ENCODE data around the gene AMD1.
"Not testable (repeated sequence)": the region's sequence is repeated elsewhere in the genome, so short reads cannot be mapped to it uniquely, and the experiment has no call there.

Gene AMD1

GRCh38 chr6:110886555-110887167 is 12.1 kb downstream of the AMD1 start:
- peaks cover 32% of the 10 kb centered on the region for H3K36me3 ChIP-seq (ENCODE audit: insufficient read depth, insufficient read length, low read length)
- H3K27me3 ChIP-seq (ENCODE audit: insufficient read depth, insufficient read length): no peaks in the 10 kb centered on the region
- H3K9ac ChIP-seq (ENCODE audit: insufficient read length, low read depth): no peak overlapping the region
- DNase-seq (ENCODE audit: low read depth, low spot score): no peak
- H3K4me3 ChIP-seq (ENCODE audit: insufficient read length, low read depth): no peak overlapping the region
- TF ChIP-seq YY1 (IDR thresholded peaks at IDR 0.05; ENCODE audit: insufficient read depth, insufficient read length): no peak
- no peak for TF ChIP-seq ZNF274 (IDR thresholded peaks at IDR 0.05; ENCODE audit: low read depth, low read length)
- no peak for TF ChIP-seq SUZ12 (IDR thresholded peaks at IDR 0.05; ENCODE audit: extremely low read depth, insufficient read depth, insufficient read length)
- H3K9me3 ChIP-seq (ENCODE audit: insufficient read depth, low read length): no peaks in the 10 kb centered on the region
- no peaks in the 10 kb centered on the region for H3K4me1 ChIP-seq (ENCODE audit: insufficient read depth, insufficient read length)

DNA sequence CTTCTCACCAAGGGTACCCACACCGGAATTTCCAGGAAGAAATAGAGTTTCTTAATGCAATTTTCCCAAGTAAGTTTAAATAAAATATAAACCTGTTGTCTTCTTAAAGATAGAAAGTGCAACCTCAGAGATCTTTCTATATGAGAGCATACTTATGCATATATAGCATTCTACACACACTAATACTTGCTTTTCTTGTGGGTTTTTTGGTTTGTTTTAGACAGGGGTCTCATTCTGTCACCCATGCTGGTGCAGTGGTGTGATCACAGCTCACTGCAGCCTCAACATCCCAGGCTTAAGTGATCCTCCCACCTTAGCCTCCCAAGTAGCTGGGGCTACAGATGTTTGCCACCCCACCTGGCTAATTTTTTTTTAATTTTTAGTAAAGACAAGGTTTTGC is 15.7 kb downstream of the AMD1 start:
- no peak for DNase-seq (ENCODE audit: low read depth, low spot score)
- TF ChIP-seq SUZ12 (IDR thresholded peaks at IDR 0.05; ENCODE audit: extremely low read depth, insufficient read depth, insufficient read length): no peak
- TF ChIP-seq ZNF274 (IDR thresholded peaks at IDR 0.05; ENCODE audit: low read depth, low read length): no peak
- no peak for TF ChIP-seq YY1 (IDR thresholded peaks at IDR 0.05; ENCODE audit: insufficient read depth, insufficient read length)
- no peaks in the 10 kb centered on the region for H3K4me1 ChIP-seq (ENCODE audit: insufficient read depth, insufficient read length)
- H3K27me3 ChIP-seq (ENCODE audit: insufficient read depth, insufficient read length): no peaks in the 10 kb centered on the region
- H3K9me3 ChIP-seq (ENCODE audit: insufficient read depth, low read length): no peaks in the 10 kb centered on the region
- H3K36me3 ChIP-seq (ENCODE audit: insufficient read depth, insufficient read length, low read length): peaks cover 62% of the 10 kb centered on the region
- no peak overlapping the region for H3K9ac ChIP-seq (ENCODE audit: insufficient read length, low read depth)
- H3K4me3 ChIP-seq (ENCODE audit: insufficient read length, low read depth): no peak overlapping the region

- Histone ChIP-seq H3K9ac (ENCODE audit: insufficient read length, low read depth) (no peak overlapping the region), H3K36me3 (ENCODE audit: insufficient read depth, insufficient read length, low read length) (peaks cover 58% of the 10 kb centered on the region)
Measured at GRCh38 chr6:110895907-110896608, 21.5 kb downstream of the AMD1 start.

DNA sequence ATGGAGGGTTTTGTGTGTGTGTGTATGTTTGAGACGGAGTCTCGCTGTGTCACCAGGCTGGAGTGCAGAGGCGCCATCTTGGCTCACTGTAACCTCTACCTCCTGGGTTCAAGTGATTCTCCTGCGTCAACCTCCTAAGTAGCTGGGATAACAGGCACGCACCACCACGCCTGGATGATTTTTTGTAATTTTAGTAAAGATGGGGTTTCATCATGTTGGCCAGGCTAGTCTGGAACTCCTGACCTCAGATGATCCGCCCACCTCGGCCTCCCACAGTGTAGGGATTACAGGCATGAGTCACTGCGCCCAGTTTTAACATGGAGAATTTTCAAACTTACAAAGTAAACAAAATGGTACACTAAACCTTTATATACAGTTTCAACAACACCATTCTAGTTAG is 22.8 kb downstream of the AMD1 start:
- H3K27me3 ChIP-seq (ENCODE audit: insufficient read depth, insufficient read length): no peaks in the 10 kb centered on the region
- TF ChIP-seq YY1 (IDR thresholded peaks at IDR 0.05; ENCODE audit: insufficient read depth, insufficient read length) (no peak), ZNF274 (IDR thresholded peaks at IDR 0.05; ENCODE audit: low read depth, low read length) (no peak)
- no peak for DNase-seq (ENCODE audit: low read depth, low spot score)
- no peak overlapping the region for H3K4me3 ChIP-seq (ENCODE audit: insufficient read length, low read depth)
- H3K9me3 ChIP-seq (ENCODE audit: insufficient read depth, low read length): no peaks in the 10 kb centered on the region
- H3K9ac ChIP-seq (ENCODE audit: insufficient read length, low read depth): no peak overlapping the region
- H3K36me3 ChIP-seq (ENCODE audit: insufficient read depth, insufficient read length, low read length): peaks cover 44% of the 10 kb centered on the region
- no peaks in the 10 kb centered on the region for H3K4me1 ChIP-seq (ENCODE audit: insufficient read depth, insufficient read length)

More at GRCh38 chr6:110895907-110896608, 21.5 kb downstream of the AMD1 start:
- TF ChIP-seq SUZ12 (IDR thresholded peaks at IDR 0.05; ENCODE audit: extremely low read depth, insufficient read depth, insufficient read length) (no peak), YY1 (IDR thresholded peaks at IDR 0.05; ENCODE audit: insufficient read depth, insufficient read length) (no peak), ZNF274 (IDR thresholded peaks at IDR 0.05; ENCODE audit: low read depth, low read length) (no peak)
- Histone ChIP-seq H3K4me1 (ENCODE audit: insufficient read depth, insufficient read length) (no peaks in the 10 kb centered on the region), H3K4me3 (ENCODE audit: insufficient read length, low read depth) (no peak overlapping the region), H3K27me3 (ENCODE audit: insufficient read depth, insufficient read length) (no peaks in the 10 kb centered on the region), H3K9me3 (ENCODE audit: insufficient read depth, low read length) (no peaks in the 10 kb centered on the region)
- no peak for DNase-seq (ENCODE audit: low read depth, low spot score)

GRCh38 chr6:110898111-110898510 is 23.5 kb downstream of the AMD1 start:
- no peak for DNase-seq (ENCODE audit: low read depth, low spot score)
- H3K9ac ChIP-seq (ENCODE audit: insufficient read length, low read depth): no peak overlapping the region
- TF ChIP-seq SUZ12 (IDR thresholded peaks at IDR 0.05; ENCODE audit: extremely low read depth, insufficient read depth, insufficient read length) (no peak), ZNF274 (IDR thresholded peaks at IDR 0.05; ENCODE audit: low read depth, low read length) (no peak), YY1 (IDR thresholded peaks at IDR 0.05; ENCODE audit: insufficient read depth, insufficient read length) (no peak)
- H3K27me3 ChIP-seq (ENCODE audit: insufficient read depth, insufficient read length): no peaks in the 10 kb centered on the region
- no peak overlapping the region for H3K4me3 ChIP-seq (ENCODE audit: insufficient read length, low read depth)
- H3K9me3 ChIP-seq (ENCODE audit: insufficient read depth, low read length): peaks cover 5% of the 10 kb centered on the region; the same call in 1 of the 2 replicates
- peaks cover 38% of the 10 kb centered on the region for H3K36me3 ChIP-seq (ENCODE audit: insufficient read depth, insufficient read length, low read length)
- H3K4me1 ChIP-seq (ENCODE audit: insufficient read depth, insufficient read length): no peaks in the 10 kb centered on the region

DNA sequence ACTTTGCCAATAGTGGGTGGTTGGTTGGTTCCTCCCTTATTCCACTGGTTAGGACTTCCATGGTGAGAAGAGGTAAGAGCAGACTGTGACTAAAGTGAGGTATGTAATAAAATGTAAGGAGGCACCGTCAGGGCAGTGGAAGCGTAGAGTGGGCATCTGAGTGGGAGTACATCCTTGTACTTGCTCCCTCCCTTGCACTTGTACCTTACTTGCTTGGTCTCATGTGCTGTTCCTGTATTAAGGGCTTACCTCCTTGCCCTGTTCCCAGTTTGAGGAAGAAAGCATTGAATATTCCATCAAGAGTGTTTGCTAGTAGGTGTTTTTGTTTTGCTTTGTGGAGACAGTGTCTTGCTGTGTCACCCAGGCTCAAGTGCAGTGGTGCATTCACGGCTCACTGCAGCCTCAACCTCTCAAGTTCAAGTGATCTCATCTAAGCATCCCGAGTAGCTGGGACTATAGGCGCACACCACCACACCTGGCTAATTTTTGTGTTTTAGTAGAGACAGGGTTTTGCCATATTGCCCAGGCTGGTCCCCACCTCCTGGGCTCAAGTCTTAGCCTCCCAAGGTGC is 25.5 kb downstream of the AMD1 start:
- DNase-seq (ENCODE audit: low read depth, low spot score): no peak
- no peak for TF ChIP-seq SUZ12 (IDR thresholded peaks at IDR 0.05; ENCODE audit: extremely low read depth, insufficient read depth, insufficient read length)
- no peak for TF ChIP-seq YY1 (IDR thresholded peaks at IDR 0.05; ENCODE audit: insufficient read depth, insufficient read length)
- no peak for TF ChIP-seq ZNF274 (IDR thresholded peaks at IDR 0.05; ENCODE audit: low read depth, low read length)
- H3K27me3 ChIP-seq (ENCODE audit: insufficient read depth, insufficient read length): no peaks in the 10 kb centered on the region
- H3K4me3 ChIP-seq (ENCODE audit: insufficient read length, low read depth): no peak overlapping the region
- no peak overlapping the region for H3K9ac ChIP-seq (ENCODE audit: insufficient read length, low read depth)
- H3K36me3 ChIP-seq (ENCODE audit: insufficient read depth, insufficient read length, low read length): peaks cover 24% of the 10 kb centered on the region
- H3K4me1 ChIP-seq (ENCODE audit: insufficient read depth, insufficient read length): no peaks in the 10 kb centered on the region
- H3K9me3 ChIP-seq (ENCODE audit: insufficient read depth, low read length): peaks cover 18% of the 10 kb centered on the region

DNA sequence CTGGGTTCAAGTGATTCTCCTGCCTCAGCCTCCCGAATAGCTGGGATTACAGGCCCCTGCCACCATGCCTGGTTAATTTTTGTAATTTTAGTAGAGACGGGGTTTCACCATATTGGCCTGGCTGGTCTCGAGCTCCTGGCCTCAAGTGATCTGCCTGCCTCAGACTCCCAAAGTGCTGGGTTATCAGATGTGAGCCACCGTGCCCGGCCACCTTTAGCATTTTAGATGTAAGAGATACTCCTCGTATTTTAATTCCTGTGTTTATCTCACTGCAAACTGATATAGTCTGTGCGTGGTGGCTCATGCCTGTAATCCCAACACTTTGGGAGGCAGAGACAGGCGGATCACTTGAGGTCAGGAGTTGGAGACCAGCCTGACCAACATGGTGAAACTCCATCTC is 27.0 kb downstream of the AMD1 start:
- peaks cover 18% of the 10 kb centered on the region for H3K9me3 ChIP-seq (ENCODE audit: insufficient read depth, low read length)
- not testable (repeated sequence) for H3K9ac ChIP-seq (ENCODE audit: insufficient read length, low read depth); DNase-seq (ENCODE audit: low read depth, low spot score); H3K36me3 ChIP-seq (ENCODE audit: insufficient read depth, insufficient read length, low read length); H3K4me1 ChIP-seq (ENCODE audit: insufficient read depth, insufficient read length); H3K27me3 ChIP-seq (ENCODE audit: insufficient read depth, insufficient read length); H3K4me3 ChIP-seq (ENCODE audit: insufficient read length, low read depth)
